Astrocyte (in vitro differentiated cells and primary cell): Measurements from ENCODE around the gene ORC4.

ENCODE experiments used
- CTCF ChIP-seq: IDR thresholded peaks from 2 replicates; pipeline ENCODE4 v1.5.1; 2011; ENCODE audit warnings: low read depth, mild to moderate bottlenecking, inconsistent platforms, low read length, moderate library complexity; ENCODE audit not compliant: insufficient read depth
- EZH2 ChIP-seq: IDR thresholded peaks from 2 replicates; pipeline ENCODE4 v1.6.1; 2012; ENCODE audit warnings: mild to moderate bottlenecking, low read length, inconsistent platforms; ENCODE audit not compliant: insufficient read depth

- no peak for TF ChIP-seq EZH2
- TF ChIP-seq CTCF, result peak; percentile 95
Measured at GRCh38 chr2:147937744-147938349, 82.7 kb downstream of the ORC4 start.
